ENCODE measurements around the gene S100A5. TPM values are rescaled to one million over a fixed set of nuclear protein-coding genes. Genes with fewer than 3 reads are reported as not detected.

S100A5 gene
- total RNA-seq, 1 donor from 2014 or later: 0.39 TPM

DNA sequence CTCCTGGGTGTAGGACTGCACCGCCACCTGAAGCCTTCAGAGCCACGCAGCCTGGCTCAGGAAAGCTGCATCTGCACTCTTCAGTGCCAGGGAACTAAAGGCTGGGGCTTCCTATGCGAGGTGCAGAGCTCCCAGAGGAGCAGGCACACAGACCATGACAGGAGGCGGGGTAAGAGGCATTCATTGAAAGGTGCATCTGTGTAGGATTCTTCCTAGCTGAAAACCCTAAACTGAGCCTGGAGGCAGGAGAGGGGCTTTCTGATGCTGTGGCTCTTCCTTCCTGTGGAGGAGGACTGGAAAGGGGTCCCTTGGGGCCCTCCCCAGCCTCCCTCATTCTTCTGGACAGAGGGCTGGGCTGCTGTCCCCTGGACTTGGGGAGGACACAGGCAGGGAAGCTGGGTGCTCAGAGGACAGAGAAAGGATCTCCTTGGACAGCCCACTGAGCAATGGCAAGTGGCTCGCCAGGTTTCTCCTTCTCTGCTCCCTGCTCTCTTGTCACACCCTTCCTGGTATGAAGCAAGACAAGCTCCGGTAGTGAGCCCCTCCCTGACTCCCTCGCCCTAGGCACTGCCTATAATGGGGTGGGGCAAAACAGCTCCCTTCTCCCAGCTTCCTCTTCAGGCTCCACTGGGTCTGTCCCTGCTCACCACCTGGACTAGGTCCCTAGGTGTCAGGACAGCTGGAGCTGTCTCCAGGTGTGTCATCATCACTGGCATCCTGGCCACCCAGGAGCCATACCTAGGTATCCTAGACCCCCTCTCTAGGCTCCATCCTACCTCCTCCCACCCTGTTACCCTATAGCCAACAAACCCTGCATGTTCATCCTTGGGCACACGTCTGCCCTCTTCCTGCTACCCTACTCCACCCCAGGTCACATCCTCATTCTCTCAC, 25.0 kb downstream of the S100A5 start:
- H3K79me2 ChIP-seq (ENCODE audit: insufficient read depth, low read length): no peaks in the 10 kb centered on the region
- no peak overlapping the region for H3K9ac ChIP-seq (ENCODE audit: low read length)
- H2AFZ ChIP-seq (ENCODE audit: low read depth, low read length): no peak overlapping the region
- no peak overlapping the region for H3K4me3 ChIP-seq (ENCODE audit: insufficient read depth, low read depth, low read length)
- no peaks in the 10 kb centered on the region for H3K36me3 ChIP-seq (ENCODE audit: insufficient read depth, low read length)
- H3K4me1 Mint-ChIP-seq (ENCODE audit: low read depth, unreplicated experiment): peaks cover 7% of the 10 kb centered on the region
- H3K27me3 Mint-ChIP-seq (ENCODE audit: low read depth, unreplicated experiment): peaks cover 3% of the 10 kb centered on the region
- no peak for DNase-seq (ENCODE audit: low read depth)
- no peak for TF ChIP-seq EZH2 (IDR thresholded peaks at IDR 0.05; ENCODE audit: insufficient read depth, low read length)
- TF ChIP-seq, protein P1, sequence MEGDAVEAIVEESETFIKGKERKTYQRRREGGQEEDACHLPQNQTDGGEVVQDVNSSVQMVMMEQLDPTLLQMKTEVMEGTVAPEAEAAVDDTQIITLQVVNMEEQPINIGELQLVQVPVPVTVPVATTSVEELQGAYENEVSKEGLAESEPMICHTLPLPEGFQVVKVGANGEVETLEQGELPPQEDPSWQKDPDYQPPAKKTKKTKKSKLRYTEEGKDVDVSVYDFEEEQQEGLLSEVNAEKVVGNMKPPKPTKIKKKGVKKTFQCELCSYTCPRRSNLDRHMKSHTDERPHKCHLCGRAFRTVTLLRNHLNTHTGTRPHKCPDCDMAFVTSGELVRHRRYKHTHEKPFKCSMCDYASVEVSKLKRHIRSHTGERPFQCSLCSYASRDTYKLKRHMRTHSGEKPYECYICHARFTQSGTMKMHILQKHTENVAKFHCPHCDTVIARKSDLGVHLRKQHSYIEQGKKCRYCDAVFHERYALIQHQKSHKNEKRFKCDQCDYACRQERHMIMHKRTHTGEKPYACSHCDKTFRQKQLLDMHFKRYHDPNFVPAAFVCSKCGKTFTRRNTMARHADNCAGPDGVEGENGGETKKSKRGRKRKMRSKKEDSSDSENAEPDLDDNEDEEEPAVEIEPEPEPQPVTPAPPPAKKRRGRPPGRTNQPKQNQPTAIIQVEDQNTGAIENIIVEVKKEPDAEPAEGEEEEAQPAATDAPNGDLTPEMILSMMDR (IDR thresholded peaks at IDR 0.05; ENCODE audit: insufficient read depth, low read depth, low read length): no peak
- H3K9me3 ChIP-seq (ENCODE audit: insufficient read depth, low read depth, low read length): no peaks in the 10 kb centered on the region
- H3K4me1 ChIP-seq (ENCODE audit: insufficient read depth, low read length): no peaks in the 10 kb centered on the region
- no peaks in the 10 kb centered on the region for H3K27me3 ChIP-seq (ENCODE audit: insufficient read depth, low read length)
- H3K36me3 Mint-ChIP-seq (ENCODE audit: low read depth, unreplicated experiment): no peaks in the 10 kb centered on the region
- H3K27ac ChIP-seq (ENCODE audit: low read depth, low read length): no peak overlapping the region
- H4K20me1 ChIP-seq (ENCODE audit: insufficient read depth, low read length): no peaks in the 10 kb centered on the region
- no peak overlapping the region for H3K4me3 Mint-ChIP-seq (ENCODE audit: unreplicated experiment)
- no peak overlapping the region for H3K27ac Mint-ChIP-seq (ENCODE audit: unreplicated experiment)
- peaks cover 2% of the 10 kb centered on the region for H3K9me3 Mint-ChIP-seq (ENCODE audit: unreplicated experiment)
- FAIRE-seq: no peak
- H3K4me2 ChIP-seq (ENCODE audit: low read length): no peak overlapping the region

DNA sequence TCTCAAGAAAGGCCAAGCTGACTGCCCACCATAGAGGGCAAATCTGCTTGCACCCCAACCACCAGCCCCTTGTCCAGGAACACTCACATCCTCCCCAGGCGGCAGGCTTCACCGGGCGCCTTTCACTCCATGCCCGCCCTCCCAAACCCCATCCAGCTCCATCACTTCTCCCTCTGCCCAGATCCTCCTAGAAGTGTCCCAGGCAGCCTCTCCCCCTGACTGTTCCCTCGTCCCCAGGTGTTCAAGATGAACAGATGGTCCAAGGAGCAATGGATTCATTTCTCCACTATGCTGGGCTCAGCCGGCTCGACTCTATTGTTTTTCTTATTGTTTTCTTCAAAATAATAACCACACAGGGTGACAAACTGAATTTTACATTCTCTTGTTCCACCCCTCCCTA, 27.1 kb downstream of the S100A5 start:
- no peaks in the 10 kb centered on the region for H3K79me2 ChIP-seq (ENCODE audit: insufficient read depth, low read length)
- H3K4me2 ChIP-seq (ENCODE audit: low read length): no peak overlapping the region
- DNase-seq (ENCODE audit: low read depth) (no peak), FAIRE-seq (no peak)
- Mint-ChIP-seq H3K36me3 (ENCODE audit: low read depth, unreplicated experiment) (no peaks in the 10 kb centered on the region), H3K9me3 (ENCODE audit: unreplicated experiment) (peaks cover 2% of the 10 kb centered on the region), H3K27ac (ENCODE audit: unreplicated experiment) (no peak overlapping the region), H3K27me3 (ENCODE audit: low read depth, unreplicated experiment) (peaks cover 3% of the 10 kb centered on the region), H3K4me3 (ENCODE audit: unreplicated experiment) (no peak overlapping the region), H3K4me1 (ENCODE audit: low read depth, unreplicated experiment) (peaks cover 6% of the 10 kb centered on the region)
- no peaks in the 10 kb centered on the region for H3K9me3 ChIP-seq (ENCODE audit: insufficient read depth, low read depth, low read length)
- H3K9ac ChIP-seq (ENCODE audit: low read length): no peak overlapping the region
- TF ChIP-seq, protein P1 (IDR thresholded peaks at IDR 0.05; ENCODE audit: insufficient read depth, low read depth, low read length): no peak
- no peak for TF ChIP-seq EZH2 (IDR thresholded peaks at IDR 0.05; ENCODE audit: insufficient read depth, low read length)
- H3K27ac ChIP-seq (ENCODE audit: low read depth, low read length): no peak overlapping the region
- H2AFZ ChIP-seq (ENCODE audit: low read depth, low read length): no peak overlapping the region
- no peaks in the 10 kb centered on the region for H3K4me1 ChIP-seq (ENCODE audit: insufficient read depth, low read length)
- no peaks in the 10 kb centered on the region for H4K20me1 ChIP-seq (ENCODE audit: insufficient read depth, low read length)
- H3K4me3 ChIP-seq (ENCODE audit: insufficient read depth, low read depth, low read length): no peak overlapping the region
- H3K27me3 ChIP-seq (ENCODE audit: insufficient read depth, low read length): no peaks in the 10 kb centered on the region
- H3K36me3 ChIP-seq (ENCODE audit: insufficient read depth, low read length): no peaks in the 10 kb centered on the region

DNA sequence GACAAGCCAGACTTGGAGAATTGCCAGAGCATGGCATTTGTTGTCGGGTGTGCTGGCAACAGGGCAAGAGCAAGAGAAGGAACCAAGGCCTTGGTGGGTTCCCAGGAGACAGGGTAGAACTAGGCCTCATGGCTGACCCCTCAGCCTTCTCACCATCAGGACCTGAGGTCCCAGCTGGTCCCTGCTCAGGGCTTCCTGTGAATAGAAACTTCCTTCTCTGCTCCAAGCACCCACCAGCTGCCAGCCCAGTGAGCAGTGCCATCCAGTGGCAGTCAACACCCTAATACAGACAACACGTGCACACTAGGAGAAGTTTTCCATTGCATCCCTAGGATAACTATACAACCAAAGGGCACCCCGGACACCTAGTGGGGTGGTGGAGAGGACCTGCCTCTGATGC, 27.7 kb downstream of the S100A5 start:
- Mint-ChIP-seq H3K27me3 (ENCODE audit: low read depth, unreplicated experiment) (peaks cover 3% of the 10 kb centered on the region), H3K4me3 (ENCODE audit: unreplicated experiment) (no peak overlapping the region), H3K4me1 (ENCODE audit: low read depth, unreplicated experiment) (peaks cover 2% of the 10 kb centered on the region), H3K27ac (ENCODE audit: unreplicated experiment) (no peak overlapping the region), H3K9me3 (ENCODE audit: unreplicated experiment) (peaks cover 2% of the 10 kb centered on the region), H3K36me3 (ENCODE audit: low read depth, unreplicated experiment) (no peaks in the 10 kb centered on the region)
- no peak overlapping the region for H3K9ac ChIP-seq (ENCODE audit: low read length)
- no peak overlapping the region for H3K4me3 ChIP-seq (ENCODE audit: insufficient read depth, low read depth, low read length)
- no peak overlapping the region for H3K27ac ChIP-seq (ENCODE audit: low read depth, low read length)
- no peaks in the 10 kb centered on the region for H3K79me2 ChIP-seq (ENCODE audit: insufficient read depth, low read length)
- H4K20me1 ChIP-seq (ENCODE audit: insufficient read depth, low read length): no peaks in the 10 kb centered on the region
- TF ChIP-seq, protein P1 (IDR thresholded peaks at IDR 0.05; ENCODE audit: insufficient read depth, low read depth, low read length): no peak
- TF ChIP-seq EZH2 (IDR thresholded peaks at IDR 0.05; ENCODE audit: insufficient read depth, low read length): no peak
- no peaks in the 10 kb centered on the region for H3K27me3 ChIP-seq (ENCODE audit: insufficient read depth, low read length)
- H2AFZ ChIP-seq (ENCODE audit: low read depth, low read length): no peak overlapping the region
- H3K4me2 ChIP-seq (ENCODE audit: low read length): no peak overlapping the region
- no peak for DNase-seq (ENCODE audit: low read depth)
- peaks cover 2% of the 10 kb centered on the region for H3K4me1 ChIP-seq (ENCODE audit: insufficient read depth, low read length)
- no peaks in the 10 kb centered on the region for H3K36me3 ChIP-seq (ENCODE audit: insufficient read depth, low read length)
- no peaks in the 10 kb centered on the region for H3K9me3 ChIP-seq (ENCODE audit: insufficient read depth, low read depth, low read length)
- FAIRE-seq: no peak
